CD4-positive, alpha-beta T cell treated with Interleukin-12 subunit alpha and Interleukin-12 subunit beta, for 1 hour (primary cell): ENCODE results near the gene NSFL1C.
A peak's percentile ranks its signal among the peaks of the same experiment; 100 is the strongest.

Source experiments
- DNase-seq: peaks from one replicate; pipeline ENCODE4 v3.0.0-alpha.2; 2020

The NSFL1C gene

DNA sequence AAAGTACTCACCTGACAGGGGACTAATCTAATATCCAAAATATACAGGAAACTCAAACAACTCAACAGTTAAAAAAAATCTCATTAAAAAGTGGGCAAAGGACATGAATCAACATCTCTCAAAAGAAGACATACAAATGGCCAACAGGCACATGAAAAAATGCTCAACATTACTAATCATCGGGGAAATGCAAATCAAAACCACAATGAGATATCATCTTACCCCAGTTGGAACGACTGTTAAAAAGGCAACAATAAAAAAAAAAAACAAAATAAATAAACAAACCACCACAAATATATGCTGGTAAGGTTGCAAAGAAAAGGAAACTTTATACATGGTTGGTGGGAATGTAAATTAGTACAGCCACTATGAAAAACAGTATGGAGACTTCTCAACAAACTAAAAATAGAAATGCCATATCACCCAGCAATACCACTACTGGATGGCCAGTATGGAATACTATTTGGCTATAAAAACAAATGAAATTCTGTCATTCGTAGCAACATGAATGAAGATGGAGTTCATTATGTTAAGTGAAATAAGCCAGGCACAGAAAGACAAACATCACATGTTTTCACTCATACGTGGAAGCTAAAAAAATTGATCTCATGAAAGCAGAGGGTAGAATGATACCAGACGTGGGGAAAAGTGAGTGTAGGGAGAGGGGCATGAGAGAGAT is 17.9 kb upstream of the NSFL1C start:
- DNase-seq: no peak

GRCh38 chr20:1479831-1480595 is 13.4 kb upstream of the NSFL1C start:
- DNase-seq: no peak

GRCh38 chr20:1478566-1478965 is 11.9 kb upstream of the NSFL1C start:
- DNase-seq: no peak

GRCh38 chr20:1477896-1478490 is 11.3 kb upstream of the NSFL1C start:
- DNase-seq: no peak

DNA sequence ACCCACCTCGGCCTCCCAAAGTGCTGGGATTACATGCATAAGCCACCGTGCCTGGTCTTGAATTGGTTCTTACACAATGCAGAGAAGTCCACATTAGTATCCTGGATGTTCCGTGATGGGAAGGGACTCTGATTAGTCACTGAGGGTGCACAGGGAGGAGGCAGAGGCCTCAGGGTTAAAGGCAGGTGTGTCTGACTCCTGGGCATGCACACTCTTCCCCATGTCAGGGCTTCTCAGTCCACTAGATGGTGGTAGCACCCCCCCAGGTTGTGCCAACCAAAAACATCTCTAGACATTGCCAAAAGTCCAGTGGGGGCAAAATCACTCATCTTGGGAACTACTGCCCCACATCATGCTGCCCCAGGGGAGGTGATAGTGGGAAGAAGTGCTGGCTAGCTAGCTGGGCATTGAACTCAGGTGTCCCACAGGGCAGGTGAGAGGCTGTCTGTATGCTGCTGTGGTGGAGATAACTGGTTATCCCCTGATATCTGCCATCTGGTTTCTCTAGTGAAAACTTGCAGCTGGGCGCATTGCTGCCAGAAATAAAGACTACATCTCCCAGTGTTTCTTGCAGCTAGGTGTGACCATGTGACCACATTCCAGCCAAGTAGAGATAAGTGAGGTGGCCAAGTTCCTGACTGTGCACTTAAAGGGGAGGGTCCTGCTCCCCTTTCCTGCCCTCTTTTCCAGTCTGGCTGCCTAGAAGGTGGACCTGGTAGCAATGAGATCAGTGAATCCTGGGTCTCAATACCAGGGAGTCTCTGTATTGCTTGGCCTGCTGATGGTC is 8.4 kb upstream of the NSFL1C start:
- DNase-seq: no peak

GRCh38 chr20:1474325-1474724 is 7.7 kb upstream of the NSFL1C start:
- no peak for DNase-seq

DNA sequence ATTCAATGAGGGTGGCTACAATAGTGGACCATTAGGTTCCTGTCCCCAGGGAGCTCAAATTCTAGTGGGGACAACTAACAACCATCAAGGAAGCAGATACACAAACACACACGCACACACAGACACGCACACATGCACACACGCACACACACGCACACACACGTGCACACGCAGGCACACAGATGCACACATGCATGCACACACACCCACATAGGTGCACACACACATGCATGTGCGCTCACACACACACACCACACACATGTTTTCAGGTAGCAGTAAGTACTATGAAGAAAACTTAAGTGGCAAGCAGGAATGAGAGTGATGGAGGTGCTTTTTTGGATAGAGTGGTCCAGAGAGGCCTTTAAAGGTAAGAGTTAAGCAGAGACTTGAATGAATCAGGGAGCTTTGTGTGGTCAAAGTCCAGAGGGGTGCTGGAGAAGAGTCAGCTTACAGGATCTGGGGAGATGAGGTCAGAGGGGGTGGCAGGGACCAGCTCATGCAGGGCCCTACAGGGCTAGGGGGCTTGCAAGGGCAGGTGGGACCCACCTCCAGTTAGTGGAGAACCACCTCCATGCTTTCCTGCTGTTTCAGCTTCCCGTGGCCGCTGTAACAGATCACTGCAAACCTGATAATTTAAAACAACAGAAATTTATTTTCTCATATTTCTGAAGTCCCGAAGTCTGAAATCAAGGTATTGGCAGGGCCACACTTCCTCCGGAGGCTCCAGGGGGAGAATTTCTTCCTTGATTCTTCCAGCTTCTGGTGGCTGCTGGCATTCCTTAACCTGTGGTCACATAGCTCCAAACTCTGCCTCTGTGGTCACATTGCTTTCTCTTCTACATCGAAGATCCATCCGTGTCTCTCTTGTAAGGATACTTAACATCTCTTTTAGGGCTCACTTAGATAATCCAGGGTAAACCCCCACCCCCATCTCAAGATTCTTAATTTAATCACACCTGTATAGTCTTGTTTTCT is 6.9 kb upstream of the NSFL1C start:
- no peak for DNase-seq

- DNase-seq: no peak
Measured at GRCh38 chr20:1472556-1473245, 6.1 kb upstream of the NSFL1C start.

GRCh38 chr20:1471242-1471641 is 4.6 kb upstream of the NSFL1C start:
- no peak for DNase-seq

DNA sequence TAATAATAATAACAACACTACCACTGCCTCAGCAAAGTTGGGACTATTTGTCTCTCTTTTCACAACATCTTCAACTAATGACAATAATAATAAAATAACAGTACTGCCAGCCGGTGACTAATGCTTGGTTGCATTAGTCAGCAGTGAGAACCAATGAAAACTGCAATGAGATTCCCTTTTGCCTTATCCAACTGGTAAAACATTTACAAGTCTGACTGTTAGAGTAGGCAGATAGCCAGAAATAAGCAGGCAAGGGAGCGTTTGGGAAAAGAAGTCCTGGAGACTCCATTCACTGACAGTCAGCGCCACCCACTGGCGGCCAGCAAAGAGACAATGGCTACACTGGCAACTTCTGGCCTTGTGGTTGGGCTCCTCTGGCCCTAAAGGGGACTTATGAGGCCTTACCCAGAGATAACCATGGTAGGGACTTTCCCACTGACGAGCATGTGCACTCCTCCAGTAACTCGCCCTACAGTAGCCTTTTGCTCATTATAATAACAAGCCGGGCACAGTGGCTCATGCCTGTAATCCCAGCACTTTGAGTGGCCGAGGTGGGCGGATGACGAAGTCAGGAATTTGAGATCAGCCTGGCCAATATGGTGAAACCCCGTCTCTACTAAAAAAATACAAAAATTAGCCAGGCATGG is 3.4 kb upstream of the NSFL1C start:
- peak; percentile 7 for DNase-seq

DNA sequence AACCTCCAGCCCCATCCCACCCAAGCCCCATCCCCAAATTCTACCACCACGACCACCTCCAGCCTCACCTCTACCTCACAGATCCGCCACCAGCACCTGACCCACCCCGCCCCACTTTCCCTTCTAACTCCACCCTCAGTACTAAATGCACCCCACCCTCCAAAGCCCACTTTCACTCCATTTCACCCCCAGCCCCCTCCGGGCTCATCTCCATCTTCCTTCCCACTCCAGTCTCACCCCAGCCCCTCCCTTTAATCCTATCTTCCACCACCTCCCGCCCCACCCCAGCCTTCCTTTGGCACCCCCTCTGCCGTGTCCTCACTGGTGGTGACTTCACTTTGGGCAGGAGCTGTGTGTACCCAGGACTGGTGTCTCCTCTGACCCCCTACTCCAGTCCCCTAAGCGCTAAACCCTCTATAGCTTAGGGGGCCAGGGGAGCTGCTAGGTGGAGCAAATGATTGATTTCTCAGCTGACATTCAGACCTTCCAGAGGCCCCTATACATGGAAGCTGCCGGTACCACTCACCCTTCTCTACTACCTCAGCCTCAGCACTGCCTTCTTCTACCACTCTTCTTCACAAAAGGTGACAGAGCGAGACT is 2.8 kb upstream of the NSFL1C start:
- DNase-seq: no peak

GRCh38 chr20:1468117-1468624 is 1.5 kb upstream of the NSFL1C start:
- DNase-seq: no peak

- peak; percentile 20 for DNase-seq
Measured at GRCh38 chr20:1467355-1468116, 887 bp upstream of the NSFL1C start.

- DNase-seq: no peak
Measured at GRCh38 chr20:1467082-1467354, 369 bp upstream of the NSFL1C start.

GRCh38 chr20:1465470-1466210 is 1.0 kb downstream of the NSFL1C start:
- no peak for DNase-seq

- DNase-seq: no peak
Measured at GRCh38 chr20:1463971-1464570, 2.6 kb downstream of the NSFL1C start.

- no peak for DNase-seq
Measured at GRCh38 chr20:1462834-1463233, 3.8 kb downstream of the NSFL1C start.

- no peak for DNase-seq
Measured at GRCh38 chr20:1462001-1462400, 4.6 kb downstream of the NSFL1C start.

- DNase-seq: no peak
Measured at GRCh38 chr20:1460275-1460674, 6.4 kb downstream of the NSFL1C start.
